CD4-positive, alpha-beta memory T cell (primary cell): ENCODE measurements around the gene SRSF11. TPM values are rescaled to one million over a fixed set of nuclear protein-coding genes. Genes with fewer than 3 reads are reported as not detected.
"Not testable (repeated sequence)": the region's sequence is repeated elsewhere in the genome, so short reads cannot be mapped to it uniquely, and the experiment has no call there.

Experiments used
- CTCF ChIA-PET: fragments of 350-600 bp; sonication (Branson Sonifier 250); formaldehyde crosslinking; loops from one replicate; lab custom pipeline; 2021; ENCODE audit warnings: inconsistent platforms; ENCODE audit not compliant: partially characterized antibody; lab: Charles Lee
- POLR2A ChIA-PET: fragments of 350-600 bp; sonication (Branson Sonifier 250); formaldehyde crosslinking; loops from one replicate; lab custom pipeline; 2021; ENCODE audit not compliant: partially characterized antibody; lab: Charles Lee
- DNase-seq, 5 donors: peaks; one replicate each; pipeline versions ENCODE4 v3.0.0 to v3.0.0-alpha.2; 2020 to 2022; ENCODE audit warnings: mixed read lengths in 1 of 5
- H3K27ac ChIP-seq: one replicate; pipeline ENCODE4 v1.7.0; 2013; ENCODE audit warnings: low read depth, low read length
- H3K27me3 ChIP-seq: 2 replicates; pipeline ENCODE4 v1.7.0; 2013; ENCODE audit warnings: mild to moderate bottlenecking, low read length, moderate library complexity; ENCODE audit not compliant: insufficient read depth
- H3K36me3 ChIP-seq: 2 replicates; pipeline ENCODE4 v1.7.0; 2013; ENCODE audit warnings: mild to moderate bottlenecking, low read length, moderate library complexity; ENCODE audit not compliant: insufficient read depth
- H3K4me1 ChIP-seq: 2 replicates; pipeline ENCODE4 v1.7.0; 2013; ENCODE audit warnings: mild to moderate bottlenecking, low read length, moderate library complexity; ENCODE audit not compliant: insufficient read depth
- H3K4me3 ChIP-seq, 2 donors: one replicate each; pipeline ENCODE4 v1.7.0; 2013; ENCODE audit warnings: low read length in 2 of 2, mild to moderate bottlenecking in 1 of 2
- H3K9me3 ChIP-seq, 2 donors: one replicate each; pipeline ENCODE4 v1.7.0; 2013; ENCODE audit warnings: low read length in 2 of 2, control low read depth in 1 of 2; ENCODE audit not compliant: control insufficient read depth in 1 of 2
- H3K27ac Mint-ChIP-seq, 7 donors: one replicate each; pipeline ENCODE4 v1.8.0; 2020 to 2021; ENCODE audit warnings: mixed read lengths in 7 of 7, mild to moderate bottlenecking in 6 of 7, inconsistent platforms in 3 of 7, moderate library complexity in 3 of 7
- H3K27me3 Mint-ChIP-seq, 2 donors: one replicate each; pipeline ENCODE4 v1.8.0; 2020 to 2021; ENCODE audit warnings: mixed read lengths in 2 of 2
- H3K36me3 Mint-ChIP-seq, 2 donors: one replicate each; pipeline ENCODE4 v1.8.0; 2020 to 2021; ENCODE audit warnings: mixed read lengths in 2 of 2, inconsistent platforms in 1 of 2, mild to moderate bottlenecking in 1 of 2
- H3K4me1 Mint-ChIP-seq, 4 donors: one replicate each; pipeline ENCODE4 v1.8.0; 2020 to 2021; ENCODE audit warnings: mixed read lengths in 4 of 4, mild to moderate bottlenecking in 1 of 4
- H3K4me3 Mint-ChIP-seq, 8 donors: one replicate each; pipeline ENCODE4 v1.8.0; 2020 to 2021; ENCODE audit warnings: mixed read lengths in 8 of 8, mild to moderate bottlenecking in 7 of 8, moderate library complexity in 6 of 8, inconsistent platforms in 3 of 8
- H3K9me3 Mint-ChIP-seq, 8 donors: one replicate each; pipeline ENCODE4 v1.8.0; 2020 to 2021; ENCODE audit warnings: mixed read lengths in 8 of 8, mild to moderate bottlenecking in 5 of 8, inconsistent platforms in 3 of 8, moderate library complexity in 1 of 8
- intact Hi-C: fragments of 100-400 bp; cut with micrococcal nuclease; formaldehyde crosslinking; loops from one replicate; pipeline ENCODE4 v1.15.1; 2023
- polyA plus RNA-seq, 2 donors: library from polyadenylated mRNA; unstranded; fragments of 300-500 nt; fragmentation: Illumina TruSeq; gene quantifications; one replicate each; pipeline ENCODE4 v1.2.3, GENCODE V29; 2021
- total RNA-seq, 2 experiments: library from RNA; stranded (reverse); gene quantifications; one replicate each; pipeline ENCODE4 v1.2.3, GENCODE V29; 2021

SRSF11 gene, protein sequence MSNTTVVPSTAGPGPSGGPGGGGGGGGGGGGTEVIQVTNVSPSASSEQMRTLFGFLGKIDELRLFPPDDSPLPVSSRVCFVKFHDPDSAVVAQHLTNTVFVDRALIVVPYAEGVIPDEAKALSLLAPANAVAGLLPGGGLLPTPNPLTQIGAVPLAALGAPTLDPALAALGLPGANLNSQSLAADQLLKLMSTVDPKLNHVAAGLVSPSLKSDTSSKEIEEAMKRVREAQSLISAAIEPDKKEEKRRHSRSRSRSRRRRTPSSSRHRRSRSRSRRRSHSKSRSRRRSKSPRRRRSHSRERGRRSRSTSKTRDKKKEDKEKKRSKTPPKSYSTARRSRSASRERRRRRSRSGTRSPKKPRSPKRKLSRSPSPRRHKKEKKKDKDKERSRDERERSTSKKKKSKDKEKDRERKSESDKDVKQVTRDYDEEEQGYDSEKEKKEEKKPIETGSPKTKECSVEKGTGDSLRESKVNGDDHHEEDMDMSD
- 100 to 1,000 TPM; 359 to 374 TPM for total RNA-seq
- 100 to 1,000 TPM in 1 of 2 donors, 10 to 100 TPM in 1; 65.8 to 105 TPM for polyA plus RNA-seq

- Histone ChIP-seq H3K4me3 (peak within 1 kb of the TSS; percentile 67 to 70), H3K27me3 (no peaks in the 10 kb centered on the region), H3K36me3 (peaks cover 11% of the 10 kb centered on the region), H3K27ac (peak within 1 kb of the TSS; percentile 95), H3K4me1 (peaks cover 49% of the 10 kb centered on the region), H3K9me3 (no peaks in the 10 kb centered on the region)
- peaks cover 24 to 57% (median 44%) of the 10 kb centered on the region in 4 donors for H3K4me1 Mint-ChIP-seq
- H3K27ac Mint-ChIP-seq, result peak within 1 kb of the TSS; percentile 92 to 99 (median 96)
- peak within 1 kb of the TSS; percentile 85 to 98 (median 91) for H3K4me3 Mint-ChIP-seq
- H3K9me3 Mint-ChIP-seq, result peaks cover 0 to 3% (median 0%) of the 10 kb centered on the region in 8 donors
- intact Hi-C loops, result loop anchor here (1.0 kb wide), 4 partner anchors 16 to 860 kb away; partner anchors contain the start of genes ANKRD13C, CTH, LRRC40 and ZRANB2
- ChIA-PET CTCF (interaction anchor here (0.7 to 2.7 kb wide), 5 partner anchors 11 to 860 kb away, joined by 3 to 20 read pairs (median 5); partner anchors contain the start of genes ANKRD13C, LRRC40 and ZRANB2), POLR2A (interaction anchor here (0.7 to 4.4 kb wide), 13 partner anchors 8 to 859 kb away, joined by 3 to 76 read pairs (median 5); partner anchors contain the start of genes ANKRD13C, CTH, LRRC40 and ZRANB2)
- no peaks in the 10 kb centered on the region for H3K27me3 Mint-ChIP-seq
- DNase-seq, result peak; percentile 95 to 96 (median 95)
- H3K36me3 Mint-ChIP-seq, result peaks cover 20 to 47% of the 10 kb centered on the region in 2 donors
Measured at GRCh38 chr1:70221238-70222121, at the start of gene SRSF11. Gene SRSF11 (plus strand): TSS chr1:70221380. CDS start chr1:70221637, 257 bp downstream.

DNA sequence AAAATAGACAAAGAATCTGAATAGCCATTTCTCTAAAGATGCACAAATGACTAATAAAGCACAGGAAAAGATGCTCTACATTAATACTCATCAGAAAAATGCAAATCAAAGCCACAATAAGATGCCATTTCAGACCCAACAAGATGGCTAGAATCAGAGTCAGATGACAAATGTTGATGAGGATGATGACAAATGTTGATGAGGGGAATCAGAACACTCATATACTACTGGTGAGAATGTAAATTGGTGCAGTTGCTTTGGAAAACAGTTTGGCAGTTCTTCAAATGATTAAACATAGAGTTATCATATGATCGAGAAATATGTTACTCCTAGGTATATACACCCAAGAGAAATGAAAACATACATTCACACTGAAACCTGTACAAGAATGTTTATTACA is 49.7 kb upstream of the SRSF11 start:
- no peak for DNase-seq
- no peaks in the 10 kb centered on the region for H3K36me3 ChIP-seq
- intact Hi-C loops, result no loop called here
- ChIA-PET CTCF (no interaction called here), POLR2A (no interaction called here)
- no peaks in the 10 kb centered on the region for H3K27me3 Mint-ChIP-seq
- no peaks in the 10 kb centered on the region for H3K4me1 Mint-ChIP-seq
- no peaks in the 10 kb centered on the region for H3K4me1 ChIP-seq
- no peak overlapping the region for H3K27ac Mint-ChIP-seq
- H3K4me3 ChIP-seq, result no peak overlapping the region
- no peaks in the 10 kb centered on the region for H3K9me3 Mint-ChIP-seq
- H3K27ac ChIP-seq, result no peak overlapping the region
- no peaks in the 10 kb centered on the region for H3K9me3 ChIP-seq
- H3K4me3 Mint-ChIP-seq, result no peak overlapping the region
- peaks cover 50 to 59% of the 10 kb centered on the region in 2 donors for H3K36me3 Mint-ChIP-seq
- no peaks in the 10 kb centered on the region for H3K27me3 ChIP-seq

DNA sequence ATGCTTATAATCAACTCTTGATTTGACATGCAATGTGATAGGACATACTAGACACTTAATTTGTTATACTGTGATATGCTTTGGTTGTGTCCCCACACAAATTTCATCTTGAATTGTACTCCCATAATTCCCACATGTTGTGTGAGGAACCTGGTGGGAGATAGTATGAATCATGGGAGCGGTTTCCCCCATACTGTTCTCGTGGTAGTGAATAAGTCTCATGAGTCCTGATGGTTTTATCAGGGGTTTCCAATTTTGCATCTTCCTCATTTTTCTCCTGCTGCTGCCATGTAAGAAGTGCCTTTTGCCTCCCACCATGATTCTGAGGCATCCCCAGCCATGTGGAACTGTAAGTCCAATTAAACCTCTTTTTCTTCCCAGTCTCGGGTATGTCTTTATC is 36.0 kb upstream of the SRSF11 start:
- H3K27ac ChIP-seq, POLR2A ChIA-PET, H3K4me1 ChIP-seq, H3K36me3 ChIP-seq, H3K27me3 ChIP-seq, CTCF ChIA-PET, H3K4me1 Mint-ChIP-seq, intact Hi-C loops, H3K27me3 Mint-ChIP-seq, H3K9me3 ChIP-seq, H3K9me3 Mint-ChIP-seq, H3K4me3 Mint-ChIP-seq, DNase-seq, H3K4me3 ChIP-seq: not testable (repeated sequence)
- Mint-ChIP-seq H3K36me3 (peaks cover 30 to 31% of the 10 kb centered on the region in 2 donors), H3K27ac (peak overlapping the region in 1 of 7 donors; percentile 12)

- Histone ChIP-seq H3K36me3 (no peaks in the 10 kb centered on the region), H3K4me1 (no peaks in the 10 kb centered on the region), H3K9me3 (no peaks in the 10 kb centered on the region), H3K27ac (no peak overlapping the region), H3K27me3 (no peaks in the 10 kb centered on the region), H3K4me3 (no peak overlapping the region)
- no peak overlapping the region for H3K27ac Mint-ChIP-seq
- DNase-seq, result no peak
- H3K4me1 Mint-ChIP-seq, result peaks cover 6 to 15% (median 9%) of the 10 kb centered on the region in 4 donors
- H3K27me3 Mint-ChIP-seq, result no peaks in the 10 kb centered on the region
- H3K4me3 Mint-ChIP-seq, result no peak overlapping the region
- ChIA-PET CTCF (no interaction called here), POLR2A (no interaction called here)
- intact Hi-C loops, result no loop called here
- no peaks in the 10 kb centered on the region for H3K9me3 Mint-ChIP-seq
- peaks cover 20 to 21% of the 10 kb centered on the region in 2 donors for H3K36me3 Mint-ChIP-seq
Measured at GRCh38 chr1:70188522-70188921, 32.7 kb upstream of the SRSF11 start.

- POLR2A ChIA-PET, result no interaction called here
- Histone ChIP-seq H3K27me3 (no peaks in the 10 kb centered on the region), H3K36me3 (no peaks in the 10 kb centered on the region), H3K4me3 (no peak overlapping the region), H3K27ac (no peak overlapping the region), H3K4me1 (no peaks in the 10 kb centered on the region), H3K9me3 (no peaks in the 10 kb centered on the region)
- peaks cover 6 to 15% (median 9%) of the 10 kb centered on the region in 4 donors for H3K4me1 Mint-ChIP-seq
- no peaks in the 10 kb centered on the region for H3K27me3 Mint-ChIP-seq
- H3K27ac Mint-ChIP-seq, result no peak overlapping the region
- H3K36me3 Mint-ChIP-seq, result peaks cover 11 to 19% of the 10 kb centered on the region in 2 donors
- no peaks in the 10 kb centered on the region for H3K9me3 Mint-ChIP-seq
- H3K4me3 Mint-ChIP-seq, result no peak overlapping the region
- CTCF ChIA-PET, result interaction anchor here (0.9 kb wide), 1 partner anchor 31 kb away, joined by 3 read pairs; the partner anchor contains the start of gene SRSF11
- intact Hi-C loops, result no loop called here
- no peak for DNase-seq
Measured at GRCh38 chr1:70190180-70190579, 31.0 kb upstream of the SRSF11 start.

- H3K9me3 Mint-ChIP-seq, H3K9me3 ChIP-seq, H3K4me1 ChIP-seq, H3K27me3 ChIP-seq, H3K27ac Mint-ChIP-seq, H3K4me3 Mint-ChIP-seq, DNase-seq, H3K27me3 Mint-ChIP-seq, H3K4me3 ChIP-seq, intact Hi-C loops, H3K36me3 ChIP-seq, H3K27ac ChIP-seq: not testable (repeated sequence)
- Mint-ChIP-seq H3K36me3 (peaks cover 4 to 11% of the 10 kb centered on the region in 2 donors), H3K4me1 (peaks cover 9 to 17% (median 14%) of the 10 kb centered on the region in 4 donors)
- ChIA-PET CTCF (interaction anchor here (0.5 to 0.8 kb wide), 2 partner anchors 10 to 57 kb away, joined by 3 read pairs; no protein-coding TSS in a partner anchor), POLR2A (interaction anchor here (1.5 kb wide), 1 partner anchor 13 kb away, joined by 3 read pairs; the partner anchor contains the start of gene LRRC40)
Measured at GRCh38 chr1:70192446-70192845, 28.7 kb upstream of the SRSF11 start.
